GM21737 (cell line): ENCODE data around the gene GH1.
"Not testable (repeated sequence)": the region's sequence is repeated elsewhere in the genome, so short reads cannot be mapped to it uniquely, and the experiment has no call there.

Source experiments
- ATAC-seq: cut with Tn5 transposase; IDR thresholded peaks from one replicate; pipeline ENCODE4 v1.9.1; 2021; ENCODE audit warnings: mild to moderate bottlenecking, moderate library complexity; ENCODE audit not compliant: unreplicated experiment

Gene GH1

DNA sequence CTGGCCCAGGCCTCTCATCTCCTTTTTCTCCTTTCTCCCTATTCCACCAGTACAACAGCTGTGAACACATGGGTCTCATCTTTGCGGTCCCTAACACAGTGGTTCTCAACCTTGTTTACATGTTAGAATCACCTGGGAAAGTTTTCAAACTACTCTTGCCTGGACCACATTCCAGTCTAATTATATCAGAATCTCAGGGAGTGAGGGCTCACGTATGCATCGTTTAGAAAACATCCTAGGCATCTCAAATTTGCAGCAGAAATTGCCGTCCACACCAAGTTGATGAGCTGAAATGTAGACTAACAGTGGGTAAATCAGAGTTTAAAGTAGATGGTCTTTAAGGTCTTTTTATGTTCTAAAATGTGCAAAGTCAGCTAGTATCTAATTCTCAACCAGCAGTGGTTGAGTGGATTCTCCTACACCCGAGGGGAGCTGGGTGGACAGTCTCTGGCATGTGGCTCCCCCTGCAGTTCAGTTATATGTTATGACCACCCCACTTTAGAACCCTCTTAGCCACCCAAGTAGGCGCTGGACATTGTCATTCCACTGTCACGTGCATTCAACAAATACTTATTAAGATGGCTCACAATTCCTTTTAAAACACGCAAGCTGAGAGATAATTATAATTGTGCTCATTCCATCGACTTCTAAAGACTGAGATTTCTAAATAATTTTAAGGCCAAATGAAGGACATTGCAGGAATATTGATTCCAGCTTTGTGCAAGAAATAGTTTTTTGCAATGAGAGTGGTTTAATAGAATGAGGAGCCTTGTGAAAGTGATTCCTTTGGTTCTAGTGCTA is 48.9 kb downstream of the GH1 start:
- ATAC-seq: not testable (repeated sequence)
